Parathyroid adenoma (tissue), 2 donors: ENCODE data around the gene TEX22.

Experiments
- H2AFZ ChIP-seq: fragments of 300-600 bp; sonication (generic); one replicate; pipeline ENCODE4 v1.7.0; 2017; ENCODE audit warnings: antibody characterized with exemption, mild to moderate bottlenecking
- H3K27ac ChIP-seq: fragments of 300-600 bp; sonication (generic); one replicate; pipeline ENCODE4 v1.7.0; 2017
- H3K27me3 ChIP-seq: fragments of 300-600 bp; sonication (generic); one replicate; pipeline ENCODE4 v1.7.0; 2017; ENCODE audit warnings: low read length; ENCODE audit not compliant: control insufficient read depth, insufficient read depth
- H3K36me3 ChIP-seq: fragments of 300-600 bp; sonication (generic); one replicate; pipeline ENCODE4 v1.7.0; 2017; ENCODE audit warnings: low read length; ENCODE audit not compliant: control insufficient read depth, insufficient read depth
- H3K4me1 ChIP-seq: fragments of 300-600 bp; sonication (generic); one replicate; pipeline ENCODE4 v1.7.0; 2017; ENCODE audit warnings: control low read depth
- H3K4me2 ChIP-seq: fragments of 300-600 bp; sonication (generic); one replicate; pipeline ENCODE4 v1.7.0; 2017; ENCODE audit warnings: low read length
- H3K4me3 ChIP-seq: fragments of 300-600 bp; sonication (generic); one replicate; pipeline ENCODE4 v1.7.0; 2017; ENCODE audit warnings: low read depth, low read length
- H3K79me2 ChIP-seq: fragments of 300-600 bp; sonication (generic); one replicate; pipeline ENCODE4 v1.7.0; 2017; ENCODE audit warnings: control low read depth
- H3K9ac ChIP-seq: fragments of 300-600 bp; sonication (generic); one replicate; pipeline ENCODE4 v1.7.0; 2017; ENCODE audit warnings: mild to moderate bottlenecking
- H3K9me3 ChIP-seq: fragments of 300-600 bp; sonication (generic); one replicate; pipeline ENCODE4 v1.7.0; 2017; ENCODE audit warnings: low read length; ENCODE audit not compliant: control insufficient read depth
- TF ChIP-seq, protein P1 (sequence below): fragments of 300-600 bp; sonication (generic); IDR thresholded peaks from one replicate; pipeline ENCODE4 v1.7.0; 2017; ENCODE audit warnings: antibody characterized with exemption, mild to moderate bottlenecking
- donor health status: primary hyperparathyroidism.

The TEX22 gene

DNA sequence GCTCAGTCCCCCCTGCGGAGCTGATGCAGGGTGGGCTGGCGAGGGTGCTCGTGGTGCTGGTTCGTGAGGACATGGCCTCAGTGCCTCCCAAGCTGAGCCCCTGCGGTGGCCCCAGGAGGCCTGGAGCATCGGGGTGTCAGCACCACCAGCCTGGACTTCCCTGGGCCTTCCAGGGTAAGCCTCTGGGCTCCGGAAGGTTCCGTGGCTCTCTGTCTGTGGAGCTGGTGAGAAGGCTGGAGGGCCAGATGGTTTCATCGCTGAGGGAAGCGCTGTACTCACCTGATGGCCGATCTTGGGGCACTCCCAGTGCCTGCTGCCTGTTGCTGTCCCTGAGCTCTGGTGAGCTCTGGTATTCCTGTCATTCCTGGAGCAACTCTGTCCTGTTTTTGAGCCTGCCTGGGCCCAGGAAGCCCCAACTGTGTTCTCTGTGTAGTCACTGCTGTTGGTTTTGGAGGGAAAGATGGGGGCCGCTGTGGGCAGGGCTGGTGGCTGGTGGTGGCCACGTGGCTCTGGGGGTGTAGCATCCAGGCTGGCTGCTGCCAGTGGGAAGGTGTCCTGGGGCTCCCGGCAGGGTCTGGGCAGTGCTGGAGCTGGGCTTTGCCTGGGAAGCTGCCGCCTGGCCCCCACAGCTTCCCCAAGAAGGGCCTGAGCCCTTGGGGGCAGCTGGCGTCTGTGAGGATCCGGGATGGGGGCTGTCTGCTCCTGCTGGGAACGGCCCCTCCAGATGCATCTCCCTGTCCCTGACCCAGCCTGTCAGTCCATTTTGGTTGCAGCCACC, 39.6 kb downstream of the TEX22 start:
- Histone ChIP-seq H3K4me1 (no peaks in the 10 kb centered on the region), H3K4me3 (no peak overlapping the region), H3K27me3 (no peaks in the 10 kb centered on the region), H3K9ac (no peak overlapping the region), H2AFZ (no peak overlapping the region), H3K36me3 (no peaks in the 10 kb centered on the region), H3K4me2 (no peak overlapping the region), H3K9me3 (no peaks in the 10 kb centered on the region), H3K27ac (no peak overlapping the region), H3K79me2 (peaks cover 61% of the 10 kb centered on the region)
- TF ChIP-seq, protein P1, sequence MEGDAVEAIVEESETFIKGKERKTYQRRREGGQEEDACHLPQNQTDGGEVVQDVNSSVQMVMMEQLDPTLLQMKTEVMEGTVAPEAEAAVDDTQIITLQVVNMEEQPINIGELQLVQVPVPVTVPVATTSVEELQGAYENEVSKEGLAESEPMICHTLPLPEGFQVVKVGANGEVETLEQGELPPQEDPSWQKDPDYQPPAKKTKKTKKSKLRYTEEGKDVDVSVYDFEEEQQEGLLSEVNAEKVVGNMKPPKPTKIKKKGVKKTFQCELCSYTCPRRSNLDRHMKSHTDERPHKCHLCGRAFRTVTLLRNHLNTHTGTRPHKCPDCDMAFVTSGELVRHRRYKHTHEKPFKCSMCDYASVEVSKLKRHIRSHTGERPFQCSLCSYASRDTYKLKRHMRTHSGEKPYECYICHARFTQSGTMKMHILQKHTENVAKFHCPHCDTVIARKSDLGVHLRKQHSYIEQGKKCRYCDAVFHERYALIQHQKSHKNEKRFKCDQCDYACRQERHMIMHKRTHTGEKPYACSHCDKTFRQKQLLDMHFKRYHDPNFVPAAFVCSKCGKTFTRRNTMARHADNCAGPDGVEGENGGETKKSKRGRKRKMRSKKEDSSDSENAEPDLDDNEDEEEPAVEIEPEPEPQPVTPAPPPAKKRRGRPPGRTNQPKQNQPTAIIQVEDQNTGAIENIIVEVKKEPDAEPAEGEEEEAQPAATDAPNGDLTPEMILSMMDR = no peak

DNA sequence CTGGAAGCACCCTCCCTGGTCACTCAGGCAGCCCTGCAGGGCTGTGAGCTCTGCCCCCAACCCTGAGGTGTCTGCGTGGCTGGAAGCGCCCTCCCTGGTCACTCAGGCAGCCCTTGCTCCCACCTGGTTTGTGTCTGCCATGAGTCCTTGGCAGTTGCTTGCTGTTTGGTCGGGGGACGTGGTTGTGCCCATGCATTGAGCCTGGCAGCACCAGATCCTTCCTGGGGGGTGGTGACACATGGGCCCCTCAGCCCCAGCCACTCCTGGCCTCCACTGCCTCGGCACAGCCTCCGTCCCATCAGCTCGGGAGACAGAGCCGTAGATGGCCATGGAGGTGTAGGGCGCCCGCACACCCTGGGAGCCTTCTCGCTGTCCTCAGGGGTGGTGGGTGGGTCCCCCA, 40.8 kb downstream of the TEX22 start:
- H3K9ac ChIP-seq = no peak overlapping the region
- H3K4me2 ChIP-seq = no peak overlapping the region
- peaks cover 56% of the 10 kb centered on the region for H3K79me2 ChIP-seq
- H3K36me3 ChIP-seq = no peaks in the 10 kb centered on the region
- no peak overlapping the region for H3K4me3 ChIP-seq
- no peak overlapping the region for H2AFZ ChIP-seq
- no peaks in the 10 kb centered on the region for H3K9me3 ChIP-seq
- no peaks in the 10 kb centered on the region for H3K4me1 ChIP-seq
- no peak overlapping the region for H3K27ac ChIP-seq
- no peaks in the 10 kb centered on the region for H3K27me3 ChIP-seq
- TF ChIP-seq, protein P1 = no peak

DNA sequence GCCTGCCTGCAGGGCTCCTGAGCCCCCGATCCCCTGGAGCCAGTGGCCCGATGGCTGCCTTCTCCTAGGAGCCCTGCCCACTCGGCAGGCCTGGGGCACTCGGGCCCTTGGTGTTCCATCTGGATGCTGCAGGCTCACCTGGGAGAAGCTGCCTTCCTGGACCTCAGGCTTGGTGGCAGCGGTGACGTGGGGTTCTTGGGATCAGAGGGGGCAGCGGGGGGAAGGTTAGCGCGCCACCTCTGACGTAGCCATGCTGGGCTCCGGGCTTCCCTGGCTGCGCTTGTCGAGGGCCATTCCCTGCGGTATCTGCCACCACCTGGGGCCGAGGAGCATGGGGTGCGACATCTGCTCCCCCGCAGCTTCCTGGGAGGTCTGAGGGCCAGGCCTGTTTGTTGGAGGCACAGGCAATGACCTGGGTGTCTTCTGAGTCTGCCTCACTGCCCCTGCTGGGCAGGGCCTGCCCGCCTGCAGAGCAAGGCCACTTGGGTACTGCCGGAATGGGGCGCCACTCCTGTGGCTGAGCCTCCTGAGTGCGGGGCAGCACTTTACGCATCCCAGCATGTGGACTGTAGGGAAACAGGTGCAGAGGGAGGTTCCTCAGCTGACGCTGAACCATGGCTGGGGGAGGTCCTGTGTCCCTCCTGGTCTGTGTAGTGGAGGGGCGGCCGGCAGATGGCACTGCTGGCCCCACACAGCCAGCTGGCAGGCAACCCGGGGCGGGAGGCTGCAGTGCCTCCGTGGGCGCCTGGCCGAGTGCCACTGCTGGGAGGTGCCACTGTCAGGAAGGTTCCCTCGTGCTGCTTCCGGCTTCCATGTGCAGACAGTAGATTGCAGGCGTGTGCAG, 41.6 kb downstream of the TEX22 start:
- Histone ChIP-seq H3K79me2 (peaks cover 52% of the 10 kb centered on the region), H2AFZ (no peak overlapping the region), H3K36me3 (no peaks in the 10 kb centered on the region), H3K4me3 (no peak overlapping the region), H3K9ac (no peak overlapping the region), H3K4me2 (no peak overlapping the region), H3K4me1 (no peaks in the 10 kb centered on the region), H3K9me3 (no peaks in the 10 kb centered on the region), H3K27ac (no peak overlapping the region), H3K27me3 (no peaks in the 10 kb centered on the region)
- TF ChIP-seq, protein P1 = no peak

DNA sequence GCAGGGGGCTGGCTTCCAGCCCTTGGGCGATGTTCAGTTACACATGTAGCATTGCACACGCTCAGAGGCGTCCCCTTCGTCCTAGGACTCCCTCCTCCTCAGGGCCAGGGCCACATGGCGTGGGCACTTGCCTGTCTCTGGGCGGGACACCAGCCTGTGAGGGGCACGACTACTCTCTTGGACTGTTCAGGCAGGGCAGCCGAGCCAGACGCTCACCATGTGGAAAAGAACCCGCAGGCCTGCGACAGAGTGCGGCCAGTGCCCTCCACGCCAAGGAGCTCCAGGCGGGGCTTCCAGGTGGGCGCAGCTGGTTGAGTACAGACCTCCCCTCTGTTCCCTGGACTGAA, 42.2 kb downstream of the TEX22 start:
- Histone ChIP-seq H3K4me2 (no peak overlapping the region), H3K4me1 (no peaks in the 10 kb centered on the region), H3K79me2 (peaks cover 47% of the 10 kb centered on the region), H3K36me3 (no peaks in the 10 kb centered on the region), H3K4me3 (no peak overlapping the region), H3K9me3 (no peaks in the 10 kb centered on the region), H3K27me3 (no peaks in the 10 kb centered on the region), H2AFZ (no peak overlapping the region), H3K9ac (no peak overlapping the region), H3K27ac (no peak overlapping the region)
- TF ChIP-seq, protein P1 = no peak
